GM10248 (cell line): ENCODE data around the gene OR2T6.

Experiments
- CTCF ChIA-PET: fragments of 300-600 bp; sonication (Branson Sonifier 250); formaldehyde crosslinking; extraction: SDS; loops from one replicate; lab custom pipeline; 2021; ENCODE audit warnings: antibody characterized with exemption; lab: Yijun Ruan, JAX
- POLR2A ChIA-PET: fragments of 350-650 bp; sonication (Branson Sonifier 250); formaldehyde crosslinking; extraction: SDS; loops from one replicate; lab custom pipeline; 2020; ENCODE audit warnings: antibody characterized with exemption; lab: Yijun Ruan, JAX
- DNase-seq: peaks from one replicate; pipeline ENCODE4 v3.0.0; 2012; ENCODE audit errors: extremely low spot score
- CTCF ChIP-seq: IDR thresholded peaks from 2 replicates; pipeline ENCODE4 v1.5.1; 2012; ENCODE audit warnings: mild to moderate bottlenecking, low read depth; ENCODE audit errors: extremely low read depth, missing control alignments, control extremely low read depth

Gene OR2T6

GRCh38 chr1:248375446-248375845, at the start of gene OR2T6:
OR2T6 (plus strand) TSS chr1:248375746; CDS start chr1:248387609, 11,863 bp downstream.
- POLR2A ChIA-PET: no interaction called here
- CTCF ChIA-PET: no interaction called here
- TF ChIP-seq CTCF: no peak
- DNase-seq: no peak

GRCh38 chr1:248343451-248343850, 32.1 kb upstream of the OR2T6 start:
- ChIA-PET POLR2A (no interaction called here), CTCF (interaction anchor here (1.2 to 1.4 kb wide), 2 partner anchors 8 to 11 kb away, joined by 3 to 5 read pairs; no protein-coding TSS in a partner anchor)
- TF ChIP-seq CTCF: no peak
- no peak for DNase-seq

- ChIA-PET POLR2A (no interaction called here), CTCF (no interaction called here)
- no peak for TF ChIP-seq CTCF
- no peak for DNase-seq
Measured at GRCh38 chr1:248348475-248348874, 27.1 kb upstream of the OR2T6 start, which contains the start of gene OR14C36. OR14C36 (plus strand) TSS chr1:248348775; CDS start chr1:248348775, 0 bp downstream.

GRCh38 chr1:248359415-248359814, 16.1 kb upstream of the OR2T6 start:
- POLR2A ChIA-PET: no interaction called here
- no peak for TF ChIP-seq CTCF
- CTCF ChIA-PET: no interaction called here
- no peak for DNase-seq

- TF ChIP-seq CTCF: no peak
- ChIA-PET CTCF (no interaction called here), POLR2A (no interaction called here)
- DNase-seq: no peak
Measured at GRCh38 chr1:248361121-248361715, 14.3 kb upstream of the OR2T6 start, which contains the start of gene OR2T4. OR2T4 (plus strand) TSS chr1:248361665; CDS start chr1:248361665, 0 bp downstream.

- DNase-seq: no peak
- ChIA-PET POLR2A (no interaction called here), CTCF (interaction anchor here (1.5 kb wide), 1 partner anchor 87 kb away, joined by 3 read pairs; no protein-coding TSS in a partner anchor)
- TF ChIP-seq CTCF: no peak
Measured at GRCh38 chr1:248366609-248367008, 8.9 kb upstream of the OR2T6 start.
